Measurements from ENCODE around the gene PYGB. TPM values are rescaled to one million over a fixed set of nuclear protein-coding genes. Genes with fewer than 3 reads are reported as not detected.

The PYGB gene
- total RNA-seq, 2 experiments from 2014 or later: 26.3 to 27.5 TPM

DNA sequence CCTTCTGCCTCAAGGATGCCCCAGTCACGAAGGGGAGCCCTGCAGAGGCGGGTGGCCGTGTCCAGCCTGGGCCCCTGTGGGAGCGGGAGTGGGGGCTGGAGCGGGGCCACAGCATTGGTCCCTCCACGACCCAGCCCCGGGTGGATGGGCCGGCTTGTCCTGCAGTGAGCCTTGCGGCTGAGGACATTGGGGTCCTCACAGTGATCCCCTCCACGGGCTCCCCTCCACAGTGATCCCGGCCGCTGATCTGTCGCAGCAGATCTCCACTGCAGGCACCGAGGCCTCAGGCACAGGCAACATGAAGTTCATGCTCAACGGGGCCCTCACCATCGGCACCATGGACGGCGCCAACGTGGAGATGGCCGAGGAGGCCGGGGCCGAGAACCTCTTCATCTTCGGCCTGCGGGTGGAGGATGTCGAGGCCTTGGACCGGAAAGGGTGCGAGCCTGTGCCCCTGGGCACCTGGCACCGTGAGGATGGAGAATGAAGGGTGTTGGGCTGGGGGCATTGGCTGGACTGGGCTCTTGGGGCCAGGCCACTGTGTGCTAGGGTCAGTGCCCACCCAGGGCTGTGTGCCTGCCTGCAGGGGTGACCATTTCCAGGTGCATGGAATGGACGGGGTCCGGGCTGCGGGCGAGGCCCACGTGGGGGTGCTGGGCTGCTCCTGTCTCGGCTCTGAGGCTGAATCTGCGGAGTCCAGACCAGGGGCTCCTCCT is 44.4 kb downstream of the PYGB start:
- H3K9me3 ChIP-seq (ENCODE audit: control insufficient read depth in 1 of 2, insufficient read depth in 1 of 2, low read length in 2 of 2): no peaks in the 10 kb centered on the region
- DNase-seq (no peak), ATAC-seq (ENCODE audit: poor library complexity) (no peak)
- TF ChIP-seq CTCF (IDR thresholded peaks at IDR 0.05): no peak
- peaks cover 45% of the 10 kb centered on the region for H3K36me3 ChIP-seq (ENCODE audit: insufficient read depth, low read length)
- peaks cover 5% of the 10 kb centered on the region for H3K4me1 ChIP-seq (ENCODE audit: insufficient read depth, low read length)
- H3K27ac ChIP-seq (ENCODE audit: low read depth in 1 of 2, low read length in 2 of 2): no peak overlapping the region
- Mint-ChIP-seq H3K36me3 (ENCODE audit: low read depth) (peaks cover 50% of the 10 kb centered on the region), H3K27ac (no peak overlapping the region), H3K27me3 (no peaks in the 10 kb centered on the region), H3K9me3 (no peaks in the 10 kb centered on the region), H3K4me1 (ENCODE audit: low read depth) (no peaks in the 10 kb centered on the region), H3K4me3 (no peak overlapping the region)
- H3K4me3 ChIP-seq (ENCODE audit: low read length): no peak overlapping the region
- H3K27me3 ChIP-seq (ENCODE audit: control insufficient read depth in 1 of 2, insufficient read depth in 2 of 2, low read length in 2 of 2): no peaks in the 10 kb centered on the region
- CTCF ChIA-PET: no interaction called here
- POLR2A ChIA-PET: no interaction called here
- intact Hi-C loops (cut with DNase I, micrococcal nuclease): loop anchor here in 1 of 2 experiments (10.0 kb wide), 2 partner anchors 98 to 298 kb away; partner anchors contain the start of genes APMAP and ENTPD6

DNA sequence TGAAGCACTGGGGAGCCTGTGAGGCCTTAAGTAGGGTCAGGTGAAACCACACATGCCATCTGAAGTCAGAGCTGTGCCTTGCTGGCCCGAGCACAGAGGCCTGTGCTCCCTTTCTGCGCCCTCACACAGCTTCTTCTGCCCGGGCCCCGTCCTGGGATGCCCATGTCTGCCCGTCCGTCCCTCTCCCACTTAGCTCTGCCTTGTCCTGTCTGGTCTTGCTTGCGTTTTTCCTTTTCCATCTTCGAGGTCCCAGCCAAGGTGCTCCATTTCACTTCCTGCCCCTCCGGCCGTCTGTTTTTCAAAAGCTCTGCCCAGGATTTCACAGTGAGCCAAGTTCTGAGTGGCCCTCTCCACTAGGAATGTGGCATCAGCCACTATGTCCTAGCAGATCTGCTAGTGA is 45.6 kb downstream of the PYGB start:
- peaks cover 42% of the 10 kb centered on the region for H3K36me3 Mint-ChIP-seq (ENCODE audit: low read depth)
- H3K27ac Mint-ChIP-seq: no peak overlapping the region
- intact Hi-C loops (cut with DNase I, micrococcal nuclease): loop anchor here in 1 of 2 experiments (10.0 kb wide), 2 partner anchors 99 to 299 kb away; partner anchors contain the start of genes APMAP and ENTPD6
- peaks cover 40% of the 10 kb centered on the region for H3K36me3 ChIP-seq (ENCODE audit: insufficient read depth, low read length)
- H3K4me1 ChIP-seq (ENCODE audit: insufficient read depth, low read length): peaks cover 5% of the 10 kb centered on the region
- no peak overlapping the region for H3K4me3 ChIP-seq (ENCODE audit: low read length)
- DNase-seq (no peak), ATAC-seq (ENCODE audit: poor library complexity) (no peak)
- H3K9me3 Mint-ChIP-seq: no peaks in the 10 kb centered on the region
- no peaks in the 10 kb centered on the region for H3K4me1 Mint-ChIP-seq (ENCODE audit: low read depth)
- no peaks in the 10 kb centered on the region for H3K27me3 ChIP-seq (ENCODE audit: control insufficient read depth in 1 of 2, insufficient read depth in 2 of 2, low read length in 2 of 2)
- no peak overlapping the region for H3K4me3 Mint-ChIP-seq
- ChIA-PET CTCF (interaction anchor here (0.6 to 2.5 kb wide), 4 partner anchors 100 to 114 kb away, joined by 4 to 15 read pairs (median 4); partner anchors contain the start of gene GINS1), POLR2A (no interaction called here)
- TF ChIP-seq CTCF (IDR thresholded peaks at IDR 0.05): no peak
- H3K27me3 Mint-ChIP-seq: no peaks in the 10 kb centered on the region
- no peaks in the 10 kb centered on the region for H3K9me3 ChIP-seq (ENCODE audit: control insufficient read depth in 1 of 2, insufficient read depth in 1 of 2, low read length in 2 of 2)
- no peak overlapping the region for H3K27ac ChIP-seq (ENCODE audit: low read depth in 1 of 2, low read length in 2 of 2)

DNA sequence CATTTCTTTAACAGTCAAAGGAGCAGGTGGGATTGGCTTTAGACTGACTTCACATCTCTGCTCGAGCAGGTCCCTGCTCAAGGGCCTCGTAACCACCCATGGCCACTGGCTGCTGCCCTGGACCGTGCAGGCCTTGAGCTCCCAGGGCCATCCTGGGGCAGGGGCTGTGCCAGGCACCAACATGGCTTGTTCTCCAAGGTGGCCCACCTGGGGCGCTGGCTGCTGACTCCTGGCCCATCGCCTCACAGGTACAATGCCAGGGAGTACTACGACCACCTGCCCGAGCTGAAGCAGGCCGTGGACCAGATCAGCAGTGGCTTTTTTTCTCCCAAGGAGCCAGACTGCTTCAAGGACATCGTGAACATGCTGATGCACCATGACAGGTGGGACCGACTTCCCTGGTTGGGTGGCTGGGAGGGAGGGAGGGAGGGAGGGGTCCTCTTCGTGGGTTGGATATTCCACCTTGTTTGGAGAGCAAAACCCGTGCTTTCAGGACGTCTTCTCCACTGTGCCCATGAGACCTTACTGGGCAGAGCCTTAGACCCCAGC is 46.1 kb downstream of the PYGB start:
- POLR2A ChIA-PET: no interaction called here
- no peaks in the 10 kb centered on the region for H3K27me3 Mint-ChIP-seq
- no peaks in the 10 kb centered on the region for H3K4me1 Mint-ChIP-seq (ENCODE audit: low read depth)
- intact Hi-C loops (cut with DNase I, micrococcal nuclease): loop anchor here (1.0 to 10.0 kb wide), 4 partner anchors 99 to 299 kb away; partner anchors contain the start of genes APMAP (in 1 of the 2) and ENTPD6 (in 1 of the 2)
- Histone ChIP-seq H3K27ac (ENCODE audit: low read depth in 1 of 2, low read length in 2 of 2) (no peak overlapping the region), H3K9me3 (ENCODE audit: control insufficient read depth in 1 of 2, insufficient read depth in 1 of 2, low read length in 2 of 2) (no peaks in the 10 kb centered on the region), H3K4me1 (ENCODE audit: insufficient read depth, low read length) (peaks cover 5% of the 10 kb centered on the region), H3K27me3 (ENCODE audit: control insufficient read depth in 1 of 2, insufficient read depth in 2 of 2, low read length in 2 of 2) (no peaks in the 10 kb centered on the region), H3K4me3 (ENCODE audit: low read length) (no peak overlapping the region), H3K36me3 (ENCODE audit: insufficient read depth, low read length) (peaks cover 40% of the 10 kb centered on the region)
- ATAC-seq (ENCODE audit: poor library complexity) (no peak), DNase-seq (no peak)
- H3K4me3 Mint-ChIP-seq: no peak overlapping the region
- H3K36me3 Mint-ChIP-seq (ENCODE audit: low read depth): peaks cover 38% of the 10 kb centered on the region
- CTCF ChIA-PET: interaction anchor here (0.6 to 2.5 kb wide), 5 partner anchors 13 to 113 kb away, joined by 3 to 15 read pairs (median 4); partner anchors contain the start of gene GINS1
- H3K9me3 Mint-ChIP-seq: no peaks in the 10 kb centered on the region
- TF ChIP-seq CTCF (IDR thresholded peaks at IDR 0.05): no peak
- H3K27ac Mint-ChIP-seq: peak overlapping the region; percentile 39
